ENCODE measurements around the gene TRERF1. TPM values are rescaled to one million over a fixed set of nuclear protein-coding genes. Genes with fewer than 3 reads are reported as not detected.

The TRERF1 gene
- total and polyA plus RNA-seq, 12 donors, result 4.7 to 16.6 (median 8.0) TPM

- Histone ChIP-seq H3K4me3 (no peak overlapping the region), H3K36me3 (replicated peaks in 1 of 2) (no peaks in the 10 kb centered on the region), H3K4me1 (replicated peaks in 1 of 2) (peaks cover 13 to 26% of the 10 kb centered on the region in 2 donors), H3K27me3 (no peaks in the 10 kb centered on the region), H3K9me3 (replicated peaks in 1 of 3) (no peaks in the 10 kb centered on the region), H3K27ac (peak overlapping the region in 1 of 5 donors; percentile 2)
- intact Hi-C loops (cut with DNase I), result no loop called here
- DNase-seq, result peak in 2 of 7 donors; percentile 11 to 23
- 57 to 72% (median 64%) methylated on average over 5 of the region's 5 CpGs for WGBS, 4 donors
- TF ChIP-seq POLR2A (IDR thresholded peaks at IDR 0.05), result no peak
- no peak for TF ChIP-seq CTCF (IDR thresholded peaks at IDR 0.05)
Measured at GRCh38 chr6:42404484-42404883, 47.2 kb downstream of the TRERF1 start.

GRCh38 chr6:42403831-42404230 is 47.9 kb downstream of the TRERF1 start:
- DNase-seq, result no peak
- no peaks in the 10 kb centered on the region for H3K27me3 ChIP-seq
- no peak overlapping the region for H3K4me3 ChIP-seq
- no peak for TF ChIP-seq CTCF (IDR thresholded peaks at IDR 0.05)
- TF ChIP-seq POLR2A (IDR thresholded peaks at IDR 0.05), result no peak
- intact Hi-C loops (cut with DNase I), result no loop called here
- peak overlapping the region in 1 of 5 donors; percentile 2 for H3K27ac ChIP-seq
- 94 to 98% (median 97%) methylated on average over 4 to 5 of the region's 5 CpGs for WGBS, 4 donors
- peaks cover 13 to 20% of the 10 kb centered on the region in 2 donors for H3K4me1 ChIP-seq (replicated peaks in 1 of 2)
- H3K36me3 ChIP-seq (replicated peaks in 1 of 2), result no peaks in the 10 kb centered on the region
- H3K9me3 ChIP-seq (replicated peaks in 1 of 3), result no peaks in the 10 kb centered on the region

- WGBS, 4 donors, result 90 to 94% (median 92%) methylated on average over 7 of the region's 7 CpGs
- H3K36me3 ChIP-seq (replicated peaks in 1 of 2), result no peaks in the 10 kb centered on the region
- DNase-seq, result no peak
- H3K27ac ChIP-seq, result no peak overlapping the region
- intact Hi-C loops (cut with DNase I), result no loop called here
- H3K4me3 ChIP-seq, result no peak overlapping the region
- H3K27me3 ChIP-seq, result no peaks in the 10 kb centered on the region
- peaks cover 13 to 20% of the 10 kb centered on the region in 2 donors for H3K4me1 ChIP-seq (replicated peaks in 1 of 2)
- no peak for TF ChIP-seq CTCF (IDR thresholded peaks at IDR 0.05)
- H3K9me3 ChIP-seq (replicated peaks in 1 of 3), result no peaks in the 10 kb centered on the region
Measured at GRCh38 chr6:42403421-42403820, 48.3 kb downstream of the TRERF1 start.

DNA sequence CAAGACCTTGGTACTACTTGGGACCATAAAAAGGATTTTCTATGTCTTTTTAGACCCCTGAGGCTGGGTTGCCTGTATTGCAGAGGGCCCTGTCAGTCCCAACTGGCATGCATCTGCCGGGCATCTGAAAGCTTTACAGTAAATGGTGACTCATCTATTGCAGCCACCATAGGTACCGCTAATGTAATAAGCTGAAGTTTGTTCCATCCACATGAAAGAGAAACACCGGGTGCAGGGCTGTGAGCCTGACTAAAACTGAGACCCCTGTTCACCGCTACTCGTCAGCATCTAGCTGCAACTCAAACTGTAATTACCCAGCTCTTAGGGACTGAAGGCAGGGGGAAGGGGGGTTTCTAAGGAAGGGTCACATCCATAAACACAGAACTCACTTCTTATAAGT is 49.5 kb downstream of the TRERF1 start:
- 69 to 84% (median 79%) methylated on average over 5 of the region's 5 CpGs for WGBS, 4 donors
- DNase-seq, result no peak
- H3K4me1 ChIP-seq (replicated peaks in 1 of 2), result peaks cover 12 to 13% of the 10 kb centered on the region in 2 donors
- no peak overlapping the region for H3K4me3 ChIP-seq
- no peaks in the 10 kb centered on the region for H3K27me3 ChIP-seq
- H3K36me3 ChIP-seq (replicated peaks in 1 of 2), result no peaks in the 10 kb centered on the region
- no peak overlapping the region for H3K27ac ChIP-seq
- H3K9me3 ChIP-seq (replicated peaks in 1 of 3), result no peaks in the 10 kb centered on the region
- intact Hi-C loops (cut with DNase I), result no loop called here
- TF ChIP-seq CTCF (IDR thresholded peaks at IDR 0.05) (no peak), POLR2A (IDR thresholded peaks at IDR 0.05) (no peak)
